H1 (cell line): ENCODE data around the gene TMEM183A. TPM values are rescaled to one million over a fixed set of nuclear protein-coding genes. Genes with fewer than 3 reads are reported as not detected.

ENCODE experiments used
- CTCF ChIA-PET: fragments of 300-600 bp; sonication (Branson Sonifier 250); formaldehyde crosslinking; loops from one replicate; lab custom pipeline; 2021; ENCODE audit not compliant: partially characterized antibody; lab: Charles Lee
- POLR2A ChIA-PET: fragments of 300-600 bp; sonication (Branson Sonifier 250); formaldehyde crosslinking; loops from one replicate; lab custom pipeline; 2021; ENCODE audit warnings: inconsistent platforms; ENCODE audit not compliant: partially characterized antibody; lab: Charles Lee
- DNase-seq, 2 experiments: peaks; one replicate each; pipeline versions ENCODE4 v3.0.0 to v3.0.0-alpha.2; 2010 to 2022; ENCODE audit warnings: low spot score in 2 of 2, low read depth in 1 of 2, mixed read lengths in 1 of 2
- FAIRE-seq: peaks from 2 replicates; lab custom pipeline; 2011; peaks lifted over from hg19 to GRCh38; lab: Jason Lieb, UNC
- H2AFZ ChIP-seq: 2 replicates; pipeline ENCODE4 v1.8.1; 2012; ENCODE audit warnings: low read length, inconsistent platforms
- H2AK5ac ChIP-seq: 2 replicates; pipeline ENCODE4 v1.6.1; 2013; ENCODE audit warnings: low read depth, low read length
- H2BK120ac ChIP-seq: replicated peaks from 2 replicates; pipeline ENCODE3; 2013; ENCODE audit warnings: low read depth, low read length, inconsistent platforms
- H2BK12ac ChIP-seq: 2 replicates; pipeline ENCODE4 v1.6.1; 2013; ENCODE audit warnings: low read depth, low read length
- H2BK15ac ChIP-seq: 2 replicates; pipeline ENCODE4 v1.6.1; 2013; ENCODE audit warnings: low read length
- H2BK20ac ChIP-seq: 2 replicates; pipeline ENCODE4 v1.6.1; 2013; ENCODE audit warnings: low read length
- H2BK5ac ChIP-seq: 2 replicates; pipeline ENCODE4 v1.6.1; 2013; ENCODE audit warnings: low read depth, low read length
- H3K14ac ChIP-seq: 2 replicates; pipeline ENCODE4 v1.6.1; 2013; ENCODE audit warnings: inconsistent platforms; ENCODE audit not compliant: insufficient read length
- H3K18ac ChIP-seq: 2 replicates; pipeline ENCODE4 v1.6.1; 2013; ENCODE audit warnings: low read length; ENCODE audit errors: extremely low read depth
- H3K23ac ChIP-seq: 2 replicates; pipeline ENCODE4 v1.6.1; 2013; ENCODE audit warnings: inconsistent platforms; ENCODE audit not compliant: insufficient read length
- H3K23me2 ChIP-seq: 2 replicates; pipeline ENCODE4 v1.6.1; 2013; ENCODE audit warnings: low read depth, low read length
- H3K27ac ChIP-seq: 2 replicates; pipeline ENCODE4 v1.6.1; 2011; ENCODE audit warnings: low read depth, low read length, inconsistent platforms
- H3K27me3 ChIP-seq, 4 experiments: replicated peaks in 1 of 4; 1 replicate in 1 of 4; 2 replicates in 3 of 4; pipeline versions ENCODE4 v1.6.1 to v1.8.1; 2011 to 2013; ENCODE audit warnings: low read length in 3 of 4, mild to moderate bottlenecking in 3 of 4, inconsistent platforms in 2 of 4, mixed read lengths in 2 of 4, moderate library complexity in 1 of 4; ENCODE audit not compliant: control insufficient read depth in 3 of 4, insufficient read depth in 3 of 4; ENCODE audit errors: extremely low read depth in 1 of 4
- H3K36me3 ChIP-seq, 4 experiments: 2 replicates each; pipeline versions ENCODE4 v1.6.1 to v1.8.1; 2011 to 2013; ENCODE audit warnings: mild to moderate bottlenecking in 4 of 4, low read length in 3 of 4, moderate library complexity in 2 of 4, control low read depth in 1 of 4, inconsistent platforms in 1 of 4; ENCODE audit not compliant: insufficient read depth in 4 of 4, control insufficient read depth in 2 of 4
- H3K4ac ChIP-seq: replicated peaks from 2 replicates; pipeline ENCODE3; 2013; ENCODE audit warnings: low read length, low read depth, mixed read lengths, inconsistent platforms; ENCODE audit not compliant: insufficient read length
- H3K4me1 ChIP-seq, 4 experiments: replicated peaks in 1 of 4; 1 replicate in 1 of 4; 2 replicates in 3 of 4; pipeline versions ENCODE4 v1.6.1 to v1.8.1; 2011 to 2013; ENCODE audit warnings: low read length in 3 of 4, inconsistent platforms in 2 of 4, mixed read lengths in 1 of 4; ENCODE audit not compliant: insufficient read depth in 4 of 4, control insufficient read depth in 3 of 4
- H3K4me2 ChIP-seq, 2 experiments: 2 replicates each; pipeline versions ENCODE4 v1.6.1 to v1.8.1; 2011 to 2013; ENCODE audit warnings: low read depth in 2 of 2, low read length in 2 of 2, control low read depth in 1 of 2, inconsistent platforms in 1 of 2, mild to moderate bottlenecking in 1 of 2; ENCODE audit not compliant: insufficient read depth in 1 of 2
- H3K4me3 ChIP-seq, 4 experiments: fragments of 200-600, 300-600 bp in 1 of 4; sonication (generic), shearing (Covaris generic), sonication (Bioruptor Twin) in 1 of 4; 2 replicates each; pipeline versions ENCODE4 v1.5.1 to v1.8.1; 2011 to 2016; ENCODE audit warnings: low read length in 4 of 4, low read depth in 3 of 4, control low read depth in 2 of 4, inconsistent platforms in 2 of 4, mild to moderate bottlenecking in 2 of 4, mixed read lengths in 1 of 4, moderate library complexity in 1 of 4; ENCODE audit not compliant: insufficient read depth in 2 of 4; ENCODE audit errors: extremely low read depth in 1 of 4
- H3K56ac ChIP-seq: replicated peaks from 2 replicates; pipeline ENCODE3; 2013; ENCODE audit warnings: low read depth, mild to moderate bottlenecking, mixed read lengths, low read length, inconsistent platforms; ENCODE audit not compliant: insufficient read length
- H3K79me1 ChIP-seq: 2 replicates; pipeline ENCODE4 v1.6.1; 2013; ENCODE audit warnings: low read depth, low read length, control low read depth
- H3K79me2 ChIP-seq, 2 experiments: 2 replicates each; pipeline versions ENCODE4 v1.6.1 to v1.8.1; 2012 to 2013; ENCODE audit warnings: low read length in 2 of 2, mild to moderate bottlenecking in 2 of 2, inconsistent platforms in 1 of 2; ENCODE audit not compliant: insufficient read depth in 2 of 2, control insufficient read depth in 1 of 2
- H3K9ac ChIP-seq, 4 experiments: replicated peaks in 1 of 4; 1 replicate in 1 of 4; 2 replicates in 3 of 4; pipeline versions ENCODE4 v1.6.1 to v1.8.1; 2011 to 2013; ENCODE audit warnings: low read depth in 3 of 4, low read length in 3 of 4, control low read depth in 2 of 4, mild to moderate bottlenecking in 2 of 4, moderate library complexity in 2 of 4, inconsistent platforms in 1 of 4; ENCODE audit errors: extremely low read depth in 1 of 4
- H3K9me3 ChIP-seq, 2 experiments: 2 replicates each; pipeline versions ENCODE4 v1.6.1 to v1.8.1; 2012 to 2013; ENCODE audit warnings: mild to moderate bottlenecking in 2 of 2, moderate library complexity in 2 of 2, control low read depth in 1 of 2, inconsistent platforms in 1 of 2, low read depth in 1 of 2, low read length in 1 of 2, mixed read lengths in 1 of 2; ENCODE audit not compliant: insufficient read depth in 2 of 2
- H4K20me1 ChIP-seq, 2 experiments: replicated peaks in 1 of 2; 2 replicates each; pipeline versions ENCODE3 to v1.8.1; 2011 to 2013; ENCODE audit warnings: inconsistent platforms in 2 of 2, low read length in 2 of 2, mild to moderate bottlenecking in 1 of 2; ENCODE audit not compliant: insufficient read depth in 2 of 2, control insufficient read depth in 1 of 2
- H4K5ac ChIP-seq: 2 replicates; pipeline ENCODE4 v1.6.1; 2013; ENCODE audit warnings: low read length, low read depth, mixed read lengths, inconsistent platforms; ENCODE audit not compliant: insufficient read length
- H4K8ac ChIP-seq: 2 replicates; pipeline ENCODE4 v1.8.0; 2013; ENCODE audit warnings: mild to moderate bottlenecking, moderate library complexity, low read length, inconsistent platforms; ENCODE audit not compliant: insufficient read depth; ENCODE audit errors: extremely low read depth
- H4K91ac ChIP-seq: replicated peaks from 2 replicates; pipeline ENCODE3; 2013; ENCODE audit warnings: low read length, mixed read lengths, inconsistent platforms; ENCODE audit not compliant: insufficient read length
- BACH1 ChIP-seq: IDR thresholded peaks from 2 replicates; pipeline ENCODE4 v1.6.1; 2012; ENCODE audit warnings: low read length, improper control_type of control experiment
- HDAC6 ChIP-seq: IDR thresholded peaks from one replicate; pipeline ENCODE4 v1.7.1; 2012; ENCODE audit warnings: low read depth, mild to moderate bottlenecking, inconsistent platforms, low read length, moderate library complexity
- SAP30 ChIP-seq: fragments of 300-600 bp; sonication (generic); IDR thresholded peaks from 2 replicates; pipeline ENCODE4 v1.7.1; 2012; ENCODE audit warnings: low read length, moderate library complexity, mild to moderate bottlenecking, inconsistent platforms; ENCODE audit not compliant: insufficient read depth, insufficient replicate concordance
- SIX5 ChIP-seq: IDR thresholded peaks from 2 replicates; pipeline ENCODE4 v1.6.1; 2011; ENCODE audit warnings: mild to moderate bottlenecking, low read depth, low read length
- SP2 ChIP-seq: IDR thresholded peaks from 2 replicates; pipeline ENCODE4 v1.6.1; 2012; ENCODE audit warnings: mild to moderate bottlenecking, low read length, inconsistent platforms
- TCF12 ChIP-seq: IDR thresholded peaks from 2 replicates; pipeline ENCODE4 v1.6.1; 2011; ENCODE audit warnings: low read depth, mild to moderate bottlenecking, low read length
- ZNF274 ChIP-seq: IDR thresholded peaks from 2 replicates; pipeline ENCODE4 v1.7.0; 2012; ENCODE audit warnings: low read length, borderline replicate concordance; ENCODE audit errors: extremely low read depth
- WGBS, 2 experiments: shearing (Covaris generic) in 1 of 2; methylation state at CpG; one replicate each; pipeline versions ENCODE4 v1.1.6 to v1.1.7; 2013 to 2015; ENCODE audit warnings: low lambda C conversion rate in 2 of 2, mixed read lengths in 2 of 2, inconsistent platforms in 1 of 2, low coverage in 1 of 2, missing lambda C conversion rate in 1 of 2; ENCODE audit not compliant: insufficient replicate concordance in 2 of 2, insufficient coverage in 1 of 2, insufficient read length in 1 of 2; ENCODE audit errors: extremely low coverage in 1 of 2, missing lambda C conversion rate in 1 of 2; 5-methylcytosine and 5-hydroxymethylcytosine counted together
- polyA plus RNA-seq, 7 experiments: library from polyadenylated mRNA; depleted of rRNA in 3 of 7; stranded (reverse) in 5 of 7; unstranded in 2 of 7; fragments of >200 nt in 5 of 7; fragments of 200-250 nt in 2 of 7; gene quantifications; 1 replicate in 5 of 7; 2 replicates in 1 of 7; 4 replicates in 1 of 7; pipeline versions ENCODE4 v1.2.1 to v1.2.3, GENCODE V29; 2011 to 2013; ENCODE audit warnings: missing spikeins in 2 of 7, mixed read lengths in 2 of 7
- total RNA-seq: library from RNA; stranded (reverse); fragmentation: NEBNext Ultra II Directional; extraction: Animal tissue kit (Norgen Biotek cat#: 25700); gene quantifications from 2 replicates; pipeline ENCODE4 v1.2.1, GENCODE V29; 2021

The TMEM183A gene
- total and polyA plus RNA-seq, 2 of the 8 experiments (the other 6 are each of a cell fraction or from before 2014, with no cell fraction given): 107 to 173 TPM

DNA sequence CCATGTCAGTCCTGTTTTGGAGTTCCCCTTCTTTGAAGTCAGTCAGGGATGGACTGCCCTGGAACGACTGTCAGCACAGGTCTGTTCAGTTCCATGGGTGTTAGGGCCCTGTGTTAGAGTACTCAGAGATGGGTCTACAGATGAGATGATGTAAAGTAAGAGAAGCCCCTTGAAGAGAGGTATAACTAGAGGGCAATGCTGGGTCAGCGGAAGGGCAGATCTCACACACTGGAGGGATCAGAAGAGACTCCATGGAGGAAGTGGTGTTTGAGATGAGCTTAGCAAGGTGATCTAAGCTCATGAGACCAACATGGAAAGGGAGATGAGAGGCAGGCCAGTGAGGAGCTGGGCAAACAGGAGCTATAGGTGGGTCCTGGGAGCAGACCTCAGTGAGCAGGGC, 26.7 kb downstream of the TMEM183A start:
- no peak overlapping the region for H2BK12ac ChIP-seq
- H4K8ac ChIP-seq: no peak overlapping the region
- no peak overlapping the region for H3K9ac ChIP-seq
- no peaks in the 10 kb centered on the region; a peak in 2 of 7 replicates for H3K27me3 ChIP-seq
- H2BK5ac ChIP-seq: no peak overlapping the region
- H3K27ac ChIP-seq: no peak overlapping the region
- H3K56ac ChIP-seq: no peak overlapping the region
- H3K36me3 ChIP-seq: no peaks in the 10 kb centered on the region; a peak in 1 of 8 replicates
- no peak overlapping the region for H2BK120ac ChIP-seq
- H3K4me2 ChIP-seq: no peak overlapping the region
- H3K4ac ChIP-seq: no peak overlapping the region
- WGBS, 2 experiments: 77% methylated on average over 2 of the region's 2 CpGs; no CpG with 5 or more reads in 1 of the 2 experiments
- FAIRE-seq (no peak), DNase-seq (no peak)
- H3K23ac ChIP-seq: no peak overlapping the region
- no peaks in the 10 kb centered on the region for H3K79me2 ChIP-seq
- CTCF ChIA-PET: interaction anchor here (0.7 to 49.7 kb wide), 15 partner anchors 7 to 306 kb away, joined by 3 to 1089 read pairs (median 5); partner anchors contain the start of genes ADORA1 and PPFIA4
- H3K9me3 ChIP-seq: no peaks in the 10 kb centered on the region
- H2AK5ac ChIP-seq: no peak overlapping the region; the same call in 1 of the 2 replicates
- H4K91ac ChIP-seq: no peak overlapping the region
- no peak overlapping the region for H3K14ac ChIP-seq
- no peaks in the 10 kb centered on the region for H3K23me2 ChIP-seq
- no peak overlapping the region for H2BK20ac ChIP-seq
- no peaks in the 10 kb centered on the region; the same call in 1 of the 2 replicates for H3K79me1 ChIP-seq
- no peak overlapping the region for H3K4me3 ChIP-seq
- no peak overlapping the region for H2AFZ ChIP-seq
- no peak overlapping the region; the same call in 1 of the 2 replicates for H3K18ac ChIP-seq
- peaks cover 0 to 10% (median 2%) of the 10 kb centered on the region in 4 experiments; a peak in 5 of 7 replicates for H3K4me1 ChIP-seq
- no peak overlapping the region for H4K5ac ChIP-seq
- POLR2A ChIA-PET: interaction anchor here (0.9 to 1.9 kb wide), 2 partner anchors 9 to 19 kb away, joined by 3 to 4 read pairs; no protein-coding TSS in a partner anchor
- H2BK15ac ChIP-seq: no peak overlapping the region
- H4K20me1 ChIP-seq: no peaks in the 10 kb centered on the region
- TF ChIP-seq HDAC6 (no peak), BACH1 (no peak), ZNF274 (no peak), SIX5 (no peak), SAP30 (no peak), TCF12 (no peak), SP2 (no peak)
